Fibroblast of pulmonary artery (primary cell): Measurements from ENCODE around the gene RALB.

ENCODE experiments used
- DNase-seq: peaks from one replicate; pipeline ENCODE4 v3.0.0-alpha.2; 2010; ENCODE audit warnings: low read depth
- H3K4me3 ChIP-seq: replicated peaks from 2 replicates; pipeline ENCODE4 v1.5.1; 2011; ENCODE audit warnings: low read depth, mild to moderate bottlenecking, control low read depth, low read length, moderate library complexity
- CTCF ChIP-seq: IDR thresholded peaks from 2 replicates; pipeline ENCODE4 v1.5.1; 2011; ENCODE audit warnings: mild to moderate bottlenecking, control low read depth, low read length, inconsistent platforms; ENCODE audit errors: missing control alignments

Gene RALB

GRCh38 chr2:120224735-120225548 is 27.7 kb upstream of the RALB start:
- H3K4me3 ChIP-seq = no peak overlapping the region
- TF ChIP-seq CTCF = no peak
- DNase-seq = no peak

- DNase-seq = no peak
- H3K4me3 ChIP-seq = no peak overlapping the region
- TF ChIP-seq CTCF = no peak
Observed at GRCh38 chr2:120225549-120226065, 27.0 kb upstream of the RALB start.

- TF ChIP-seq CTCF = no peak
- H3K4me3 ChIP-seq = no peak overlapping the region
- DNase-seq = no peak
Observed at GRCh38 chr2:120226316-120226715, 26.3 kb upstream of the RALB start.

- no peak for DNase-seq
- H3K4me3 ChIP-seq = no peak overlapping the region
- TF ChIP-seq CTCF = no peak
Observed at GRCh38 chr2:120227111-120227991, 25.3 kb upstream of the RALB start.

GRCh38 chr2:120228503-120228902 is 24.1 kb upstream of the RALB start:
- no peak overlapping the region for H3K4me3 ChIP-seq
- TF ChIP-seq CTCF = no peak
- peak; percentile 16 for DNase-seq

- DNase-seq = no peak
- no peak overlapping the region for H3K4me3 ChIP-seq
- no peak for TF ChIP-seq CTCF
Observed at GRCh38 chr2:120229341-120229740, 23.3 kb upstream of the RALB start.
